Astrocyte of the cerebellum (primary cell): ENCODE measurements around the gene CMKLR1.

Experiments
- DNase-seq: peaks from one replicate; pipeline ENCODE4 v3.0.0-alpha.2; 2011; ENCODE audit warnings: low read depth
- H3K4me3 ChIP-seq: 2 replicates; pipeline ENCODE4 v1.5.1; 2011; ENCODE audit warnings: mild to moderate bottlenecking, low read depth, low read length, moderate library complexity
- CTCF ChIP-seq: IDR thresholded peaks from 2 replicates; pipeline ENCODE4 v1.5.1; 2012; ENCODE audit warnings: low read length, low read depth, moderate library complexity, mild to moderate bottlenecking; ENCODE audit errors: missing control alignments
- in situ Hi-C: cut with HindIII; loops from 2 replicates; pipeline ENCODE4 v1.10.0; 2017; ENCODE audit warnings: low sequenced_read_pairs

Gene CMKLR1

GRCh38 chr12:108241986-108242703 is 97.0 kb downstream of the CMKLR1 start:
- H3K4me3 ChIP-seq: no peak overlapping the region
- TF ChIP-seq CTCF: no peak
- DNase-seq: no peak
- in situ Hi-C loops: no loop called here

GRCh38 chr12:108240928-108241327 is 98.2 kb downstream of the CMKLR1 start:
- TF ChIP-seq CTCF: no peak
- in situ Hi-C loops: no loop called here
- DNase-seq: no peak

GRCh38 chr12:108240027-108240785 is 98.9 kb downstream of the CMKLR1 start:
- in situ Hi-C loops: no loop called here
- H3K4me3 ChIP-seq: no peak overlapping the region
- no peak for DNase-seq
- TF ChIP-seq CTCF: no peak

More at GRCh38 chr12:108240928-108241327, 98.2 kb downstream of the CMKLR1 start:
- no peak overlapping the region for H3K4me3 ChIP-seq

GRCh38 chr12:108239378-108239777 is 99.7 kb downstream of the CMKLR1 start:
- no peak for DNase-seq
- no peak overlapping the region for H3K4me3 ChIP-seq
- in situ Hi-C loops: no loop called here
- TF ChIP-seq CTCF: no peak

- no peak for DNase-seq
- no peak for TF ChIP-seq CTCF
These were observed 100.6 kb downstream of the CMKLR1 start for GRCh38 chr12:108238474-108238873.

More at GRCh38 chr12:108238474-108238873, 100.6 kb downstream of the CMKLR1 start:
- in situ Hi-C loops: no loop called here
- H3K4me3 ChIP-seq: no peak overlapping the region
